Activated T-cell treated with anti-CD3 and anti-CD28 coated beads, Interleukin-2, amount 50 U/mL, for 72 hours (primary cell): ENCODE results near the gene ZNF346. TPM values are rescaled to one million over a fixed set of nuclear protein-coding genes. Genes with fewer than 3 reads are reported as not detected.
A peak's percentile ranks its signal among the peaks of the same experiment; 100 is the strongest.

Experiments
- ATAC-seq, 2 donors: fragments of 150-1000 bp; cut with Tn5 transposase; replicated peaks in 1 of 2; 2 replicates each; pipeline ENCODE4 v1.10.0; 2021; ENCODE audit warnings: moderate library complexity in 2 of 2, mild to moderate bottlenecking in 1 of 2
- DNase-seq, 2 donors: peaks; one replicate each; pipeline ENCODE4 v3.0.0; 2021 to 2022; ENCODE audit warnings: mixed read lengths in 1 of 2
- H3K27ac Mint-ChIP-seq: one replicate; pipeline ENCODE4 v1.8.0; 2022; ENCODE audit warnings: mild to moderate bottlenecking, moderate library complexity, mixed read lengths
- H3K27me3 Mint-ChIP-seq: one replicate; pipeline ENCODE4 v1.8.0; 2022; ENCODE audit warnings: low read depth, mixed read lengths
- H3K36me3 Mint-ChIP-seq, 2 donors: one replicate each; pipeline ENCODE4 v1.8.0; 2022; ENCODE audit warnings: mixed read lengths in 2 of 2, mild to moderate bottlenecking in 1 of 2; ENCODE audit not compliant: insufficient read depth in 2 of 2
- H3K4me1 Mint-ChIP-seq: one replicate; pipeline ENCODE4 v1.8.0; 2022; ENCODE audit warnings: low read depth, mixed read lengths
- H3K4me3 Mint-ChIP-seq, 2 donors: one replicate each; pipeline ENCODE4 v1.8.0; 2022; ENCODE audit warnings: mild to moderate bottlenecking in 2 of 2, mixed read lengths in 2 of 2, moderate library complexity in 2 of 2
- H3K9me3 Mint-ChIP-seq, 2 donors: one replicate each; pipeline ENCODE4 v1.8.0; 2022; ENCODE audit warnings: mixed read lengths in 2 of 2
- total RNA-seq, 2 donors: library from RNA; stranded (reverse); gene quantifications; one replicate each; pipeline ENCODE4 v1.2.3, GENCODE V29; 2022

Gene ZNF346
- total RNA-seq, 2 donors from 2014 or later: 19.6 to 20.8 TPM

DNA sequence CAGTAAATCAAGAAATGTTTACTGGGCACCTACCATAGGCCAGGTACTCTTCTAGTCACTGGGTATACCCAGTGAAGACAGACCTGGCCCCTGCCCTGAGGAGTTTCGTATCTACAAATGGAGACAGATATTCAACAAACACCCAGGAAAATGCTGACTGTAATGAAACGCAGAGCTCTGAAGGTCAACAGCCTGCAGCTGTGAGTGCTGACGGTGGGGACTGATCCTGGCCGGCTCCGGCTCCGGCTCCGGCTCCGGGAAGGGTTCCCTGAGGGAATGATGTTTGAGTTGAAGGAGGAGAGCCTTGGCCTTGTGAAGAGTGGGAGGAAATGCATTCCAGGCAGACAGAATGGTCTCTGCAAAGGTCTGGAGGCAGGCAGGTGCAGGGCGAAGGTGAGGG is 87.3 kb downstream of the ZNF346 start:
- Mint-ChIP-seq H3K27me3 (no peaks in the 10 kb centered on the region), H3K4me3 (no peak overlapping the region), H3K4me1 (peaks cover 12% of the 10 kb centered on the region)

DNA sequence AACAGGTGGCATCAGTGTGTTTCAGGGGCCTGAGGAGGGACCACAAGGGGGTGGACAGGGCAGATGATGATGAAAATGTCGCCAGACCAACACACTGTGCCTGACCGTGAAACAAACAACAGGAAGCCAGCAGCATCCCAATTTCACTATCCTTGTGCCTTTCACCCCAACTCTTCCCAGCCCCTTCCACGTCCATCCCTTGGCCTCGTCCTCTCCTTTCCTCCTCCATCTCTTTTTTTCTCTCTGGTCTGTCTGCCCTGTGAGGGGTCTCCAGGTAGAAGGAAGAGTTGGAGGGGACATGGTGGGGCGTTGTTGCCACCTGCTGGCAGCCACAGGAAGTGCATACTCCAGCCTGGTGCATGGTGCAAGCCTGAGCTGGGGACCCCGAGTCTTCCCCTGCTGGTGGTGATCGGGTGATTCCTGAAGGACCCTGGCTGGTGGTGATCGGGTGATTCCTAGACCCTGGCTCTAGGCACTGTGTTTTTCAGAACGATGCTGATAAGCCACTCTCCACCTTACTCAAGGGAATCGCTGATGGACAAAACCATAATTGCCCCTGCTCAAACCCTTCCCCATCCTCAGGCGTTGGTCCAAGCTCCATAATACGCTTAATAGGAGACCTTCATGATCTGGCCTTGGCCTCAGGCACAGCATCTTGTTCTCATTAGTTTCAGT is 89.4 kb downstream of the ZNF346 start:
- Mint-ChIP-seq H3K36me3 (no peaks in the 10 kb centered on the region), H3K4me3 (no peak overlapping the region), H3K9me3 (no peaks in the 10 kb centered on the region), H3K27me3 (no peaks in the 10 kb centered on the region), H3K27ac (no peak overlapping the region), H3K4me1 (peaks cover 21% of the 10 kb centered on the region)
- ATAC-seq (peak; percentile 45 to 58), DNase-seq (peak; percentile 70 to 74)

More for the DNA sequence above, 87.3 kb downstream of the ZNF346 start:
- H3K9me3 Mint-ChIP-seq: no peaks in the 10 kb centered on the region
- ATAC-seq (no peak), DNase-seq (no peak)
- peak overlapping the region; percentile 64 for H3K27ac Mint-ChIP-seq
- no peaks in the 10 kb centered on the region for H3K36me3 Mint-ChIP-seq

DNA sequence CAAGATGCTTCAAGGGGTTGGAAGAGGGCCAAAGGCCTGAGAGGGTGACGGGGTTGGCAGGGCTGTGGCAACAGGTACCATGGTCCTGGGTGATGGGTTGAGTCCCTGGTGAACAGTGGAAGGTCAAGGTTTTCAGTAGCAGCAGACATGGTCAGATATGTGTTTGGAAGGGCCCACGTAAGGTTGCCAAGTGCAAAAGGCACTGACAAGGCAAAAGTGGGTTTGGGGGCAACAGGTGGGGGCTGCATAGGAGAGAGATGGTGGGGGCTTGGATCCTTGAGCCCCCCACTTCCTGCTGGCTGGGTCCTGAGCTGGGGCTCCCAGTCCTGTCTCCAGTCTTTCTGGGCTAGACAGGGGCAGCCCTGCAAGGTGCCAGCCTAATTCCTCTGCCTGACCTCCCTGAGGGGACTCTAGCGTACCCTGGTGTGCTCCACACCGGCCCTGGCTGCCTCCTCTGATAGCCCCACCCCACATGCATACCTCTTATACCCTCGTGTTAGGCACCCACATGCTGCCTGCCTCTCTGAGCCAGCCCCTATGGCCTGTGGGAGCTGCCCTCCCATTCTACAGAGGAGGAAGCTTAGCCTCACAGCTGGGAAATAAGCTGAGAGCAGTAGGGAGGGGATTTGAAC is 90.2 kb downstream of the ZNF346 start:
- no peaks in the 10 kb centered on the region for H3K27me3 Mint-ChIP-seq
- H3K9me3 Mint-ChIP-seq: no peaks in the 10 kb centered on the region
- H3K4me3 Mint-ChIP-seq: no peak overlapping the region
- H3K36me3 Mint-ChIP-seq: no peaks in the 10 kb centered on the region
- peaks cover 27% of the 10 kb centered on the region for H3K4me1 Mint-ChIP-seq
- no peak overlapping the region for H3K27ac Mint-ChIP-seq
- DNase-seq: no peak
- ATAC-seq: no peak

DNA sequence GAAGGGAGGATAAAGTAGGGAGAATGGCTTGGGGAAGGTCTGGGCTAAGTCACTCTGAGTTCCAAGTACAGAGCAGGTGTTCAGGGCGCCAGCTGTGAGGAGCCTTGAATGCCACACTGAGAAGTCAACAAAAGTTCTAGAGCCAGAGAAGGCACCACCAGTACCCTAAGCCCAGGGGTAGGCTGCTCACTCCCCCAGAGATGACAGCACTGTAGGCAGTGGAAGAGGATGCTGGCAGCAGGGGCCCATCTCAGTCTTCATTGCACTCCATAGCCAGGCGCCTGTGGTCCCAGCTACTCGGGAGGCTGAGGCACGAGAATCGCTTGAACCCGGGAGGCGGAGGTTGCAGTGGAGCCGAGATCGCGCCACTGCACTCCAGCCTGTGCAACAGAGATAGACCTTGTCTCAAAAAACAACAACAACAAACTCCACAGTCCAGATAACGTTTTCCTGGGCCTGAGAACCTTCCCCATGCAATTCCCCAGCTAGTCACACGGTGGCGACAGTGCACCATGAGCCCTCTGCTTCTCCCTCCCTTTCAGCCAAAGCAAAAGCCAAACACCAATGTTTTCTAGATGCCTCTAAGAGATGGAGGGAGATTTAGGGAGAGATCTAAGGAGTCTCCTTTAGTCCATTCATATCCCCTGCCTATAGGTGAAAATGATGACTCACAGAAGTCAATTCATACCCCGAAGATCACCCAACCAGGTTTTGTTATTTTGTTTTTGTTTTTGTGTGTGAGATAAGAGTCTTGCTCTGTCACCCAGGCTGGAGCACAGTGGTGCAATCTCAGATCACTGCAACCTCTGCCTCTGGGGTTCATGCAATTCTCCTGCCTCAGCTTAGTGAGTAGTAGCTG is 91.3 kb downstream of the ZNF346 start:
- no peaks in the 10 kb centered on the region for H3K9me3 Mint-ChIP-seq
- DNase-seq (peak; percentile 78 to 83), ATAC-seq (peak; percentile 43 to 48)
- H3K27ac Mint-ChIP-seq: no peak overlapping the region
- no peaks in the 10 kb centered on the region for H3K27me3 Mint-ChIP-seq
- peaks cover 27% of the 10 kb centered on the region for H3K4me1 Mint-ChIP-seq
- no peak overlapping the region for H3K4me3 Mint-ChIP-seq
- H3K36me3 Mint-ChIP-seq: no peaks in the 10 kb centered on the region

DNA sequence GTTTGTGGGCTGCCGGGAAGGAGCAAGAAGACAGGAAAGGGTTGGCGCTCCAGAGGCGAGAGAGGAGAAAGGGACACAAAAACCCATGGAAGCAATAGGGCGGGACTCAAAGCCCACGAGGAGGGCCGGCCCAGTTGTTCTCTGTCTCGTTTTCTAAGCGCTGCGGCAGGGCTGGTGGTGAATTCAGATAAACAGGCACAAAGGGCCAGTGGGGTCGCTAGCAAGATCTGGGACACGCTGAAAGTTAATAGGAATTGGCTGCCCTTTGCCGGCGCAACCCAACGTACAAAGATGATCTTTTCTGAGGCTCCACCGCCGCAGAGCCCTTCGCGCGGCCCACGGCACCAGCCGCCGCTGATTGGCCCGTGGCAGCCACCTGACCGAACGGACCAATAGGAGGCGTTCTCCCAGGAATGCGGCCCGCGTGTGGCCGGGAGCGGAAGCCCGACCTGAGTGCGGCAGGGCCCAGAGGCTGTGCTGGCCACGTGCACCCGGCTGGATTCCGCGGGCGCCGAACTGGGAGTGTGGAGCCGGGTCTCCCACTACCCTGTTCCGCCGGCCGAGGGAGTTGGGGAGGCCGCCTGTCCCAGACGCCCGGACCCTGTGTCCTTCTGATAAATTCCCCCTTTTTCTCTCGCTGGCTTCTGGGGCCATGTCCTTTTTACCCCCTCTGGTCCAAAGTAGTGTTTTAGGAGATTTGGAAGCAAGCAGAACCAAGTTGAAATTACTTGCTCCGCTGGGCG is 94.3 kb downstream of the ZNF346 start:
- peak; percentile 97 to 98 for ATAC-seq
- Mint-ChIP-seq H3K9me3 (no peaks in the 10 kb centered on the region), H3K4me1 (peaks cover 23% of the 10 kb centered on the region), H3K27ac (peak overlapping the region; percentile 57), H3K27me3 (no peaks in the 10 kb centered on the region), H3K36me3 (no peaks in the 10 kb centered on the region), H3K4me3 (peak overlapping the region; percentile 55 to 76)
- peak; percentile 89 to 91 for DNase-seq

DNA sequence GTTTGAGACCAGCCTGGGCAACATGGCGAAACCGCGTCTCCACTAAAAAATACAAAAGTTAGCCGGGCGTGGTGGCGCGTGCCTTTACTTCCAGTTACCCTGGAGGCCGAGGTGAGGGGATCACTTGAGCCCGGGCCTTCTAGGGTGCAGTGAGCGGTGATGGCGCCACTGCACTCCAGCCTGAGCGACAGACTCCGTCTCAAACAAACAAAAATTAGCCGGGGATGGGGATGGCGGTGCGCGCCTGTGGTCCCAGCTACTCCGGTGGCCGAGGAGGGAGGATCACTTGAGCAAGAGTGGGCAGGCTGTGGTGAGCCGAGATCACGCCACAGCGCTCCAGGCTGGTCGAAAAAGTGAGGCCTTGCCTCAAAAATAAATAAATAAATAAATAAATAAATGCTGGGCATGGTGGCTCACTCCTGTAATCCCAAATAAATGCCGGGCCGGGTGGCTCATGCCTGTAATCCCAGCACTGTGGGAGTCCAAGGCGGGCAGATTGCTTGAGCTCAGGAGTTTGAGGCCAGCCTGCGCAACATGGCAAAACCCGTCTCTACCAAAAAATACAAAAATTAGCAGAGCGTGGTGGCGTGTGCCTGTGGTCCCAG is 95.0 kb downstream of the ZNF346 start:
- H3K27ac Mint-ChIP-seq: no peak overlapping the region
- peaks cover 21% of the 10 kb centered on the region for H3K4me1 Mint-ChIP-seq
- H3K9me3 Mint-ChIP-seq: no peaks in the 10 kb centered on the region
- H3K4me3 Mint-ChIP-seq: no peak overlapping the region
- no peaks in the 10 kb centered on the region for H3K36me3 Mint-ChIP-seq
- DNase-seq: no peak
- H3K27me3 Mint-ChIP-seq: no peaks in the 10 kb centered on the region
- no peak for ATAC-seq

DNA sequence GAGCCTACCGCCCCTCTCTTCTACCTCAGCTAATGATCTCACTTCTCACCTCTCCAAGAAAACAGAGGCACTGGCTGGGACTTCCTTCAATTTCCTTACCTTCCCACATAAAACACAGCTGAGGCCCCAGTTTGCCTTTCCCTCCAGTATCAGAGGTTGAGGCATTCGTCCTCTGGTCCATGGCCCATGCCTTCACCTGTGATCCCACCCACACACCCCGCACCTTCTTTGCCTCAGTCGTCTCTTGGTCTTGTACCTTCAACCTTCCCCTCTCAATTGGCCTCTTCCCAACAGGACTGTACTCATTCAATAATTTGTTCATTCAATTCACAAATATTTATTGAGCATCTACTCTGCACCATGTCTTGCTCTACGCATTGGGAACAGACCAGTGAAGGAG is 100.1 kb downstream of the ZNF346 start:
- ATAC-seq (no peak), DNase-seq (no peak)
- no peaks in the 10 kb centered on the region for H3K9me3 Mint-ChIP-seq
- no peaks in the 10 kb centered on the region for H3K36me3 Mint-ChIP-seq
- H3K4me1 Mint-ChIP-seq: peaks cover 10% of the 10 kb centered on the region
- H3K27ac Mint-ChIP-seq: no peak overlapping the region
- no peaks in the 10 kb centered on the region for H3K27me3 Mint-ChIP-seq
- no peak overlapping the region for H3K4me3 Mint-ChIP-seq

DNA sequence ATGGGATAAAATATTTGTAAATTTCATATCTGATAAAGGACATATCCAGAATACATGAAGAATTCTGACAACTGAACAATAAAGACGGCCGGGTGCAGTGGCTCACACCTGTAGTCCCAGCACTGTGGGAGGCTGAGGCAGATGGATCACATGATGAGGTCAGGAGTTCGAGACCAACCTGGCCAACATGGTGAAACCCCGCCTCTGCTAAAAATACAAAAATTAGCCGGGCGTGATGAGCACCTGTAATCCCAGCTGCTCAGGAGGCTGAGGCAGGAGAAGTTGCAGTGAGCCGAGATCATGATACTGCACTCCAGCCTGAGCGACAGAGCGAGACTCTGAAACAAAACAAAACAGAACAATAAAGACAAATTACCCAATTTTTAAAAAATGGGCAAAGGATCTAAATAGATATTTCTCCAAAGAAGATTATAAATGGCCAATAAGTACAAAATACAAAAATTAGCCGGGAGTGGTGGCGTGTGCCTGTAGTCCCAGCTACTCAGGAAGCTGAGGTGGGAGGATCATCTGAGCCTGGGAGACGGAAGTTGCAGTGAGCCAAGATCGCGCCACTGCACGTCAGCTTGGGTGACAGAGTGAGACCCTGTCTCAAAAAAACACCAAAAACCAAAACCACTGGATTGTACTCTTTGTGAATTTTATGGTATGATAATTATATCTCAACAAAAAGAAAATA is 101.4 kb downstream of the ZNF346 start:
- H3K27me3 Mint-ChIP-seq: no peaks in the 10 kb centered on the region
- ATAC-seq: peak in 1 of 2 donors; percentile 24

DNA sequence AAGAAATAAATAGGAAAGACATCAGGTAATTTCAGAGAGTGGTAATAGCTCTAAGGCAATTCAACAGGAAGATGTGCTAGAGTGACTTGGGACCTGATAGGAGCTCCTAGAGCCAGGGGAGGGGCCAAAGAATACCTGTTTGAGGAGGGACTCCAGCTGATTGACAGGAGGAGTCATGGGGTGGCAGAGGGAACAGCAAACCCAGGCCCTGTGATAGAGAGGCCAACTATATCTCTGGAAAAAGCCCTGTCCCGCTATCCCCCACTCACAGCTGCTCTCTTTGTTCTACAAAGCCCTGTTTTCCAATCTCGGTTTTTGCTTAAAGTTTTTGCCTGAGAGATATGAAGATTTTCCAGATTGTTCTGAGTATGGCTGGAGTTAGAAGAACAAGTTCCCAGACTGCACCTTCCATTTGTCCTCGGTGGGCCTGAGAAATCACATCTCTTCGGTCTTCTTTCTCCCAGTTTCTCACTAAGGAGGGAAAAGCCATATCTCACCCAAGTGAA is 102.0 kb downstream of the ZNF346 start:
- H3K4me3 Mint-ChIP-seq: no peak overlapping the region
- H3K27ac Mint-ChIP-seq: no peak overlapping the region
- H3K27me3 Mint-ChIP-seq: no peaks in the 10 kb centered on the region
- H3K9me3 Mint-ChIP-seq: no peaks in the 10 kb centered on the region
- no peaks in the 10 kb centered on the region for H3K36me3 Mint-ChIP-seq
- ATAC-seq (peak; percentile 50 to 67), DNase-seq (no peak)
- peaks cover 25% of the 10 kb centered on the region for H3K4me1 Mint-ChIP-seq

More for the DNA sequence above, 101.4 kb downstream of the ZNF346 start:
- H3K4me1 Mint-ChIP-seq: peaks cover 19% of the 10 kb centered on the region
- H3K4me3 Mint-ChIP-seq: no peak overlapping the region
- DNase-seq: no peak
- H3K9me3 Mint-ChIP-seq: no peaks in the 10 kb centered on the region
- H3K36me3 Mint-ChIP-seq: no peaks in the 10 kb centered on the region
- no peak overlapping the region for H3K27ac Mint-ChIP-seq

DNA sequence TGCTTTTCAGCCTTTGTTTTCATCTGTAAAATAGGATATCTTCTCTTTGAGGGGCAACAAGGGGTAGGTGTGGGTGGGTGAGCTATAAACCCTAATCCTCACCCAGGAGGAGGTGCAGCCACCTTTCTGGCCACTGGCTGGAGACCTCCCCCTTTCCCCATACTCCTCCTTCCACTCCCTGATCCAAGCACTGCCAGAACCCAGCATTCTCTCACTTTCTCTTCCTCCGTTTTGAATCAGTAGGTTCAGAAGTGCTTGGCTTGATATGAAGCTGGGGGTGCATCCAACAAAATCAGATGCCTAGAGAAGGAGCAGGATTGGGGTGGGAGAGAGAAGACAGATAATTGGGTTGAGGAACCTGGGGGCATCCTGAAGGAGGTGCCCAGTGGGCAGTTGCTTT is 104.3 kb downstream of the ZNF346 start:
- Mint-ChIP-seq H3K27ac (no peak overlapping the region), H3K36me3 (no peaks in the 10 kb centered on the region), H3K9me3 (no peaks in the 10 kb centered on the region), H3K4me1 (peaks cover 36% of the 10 kb centered on the region), H3K27me3 (no peaks in the 10 kb centered on the region), H3K4me3 (no peak overlapping the region)
- DNase-seq (no peak), ATAC-seq (no peak)

DNA sequence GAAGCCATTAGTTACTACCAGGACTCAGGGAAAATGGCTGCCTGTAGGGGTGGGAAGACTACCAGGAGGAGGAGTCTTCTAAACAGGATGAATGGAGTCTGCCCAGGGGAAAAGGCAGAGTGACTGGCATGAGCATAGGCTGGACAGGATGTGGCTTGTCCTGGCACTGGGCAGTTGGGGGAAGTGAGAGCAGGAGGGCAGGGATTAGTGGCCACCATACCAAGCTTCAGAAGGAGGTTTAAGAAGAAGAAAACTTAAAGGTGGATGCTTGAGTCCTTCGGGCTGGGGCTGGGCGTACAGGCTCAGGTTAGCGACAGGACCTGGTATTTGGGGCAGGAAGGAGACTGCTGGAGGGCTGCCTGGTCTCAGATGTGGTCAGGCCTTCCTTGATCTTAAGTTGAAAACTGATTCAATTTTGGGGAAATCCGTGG is 106.1 kb downstream of the ZNF346 start:
- no peak for DNase-seq
- Mint-ChIP-seq H3K27me3 (no peaks in the 10 kb centered on the region), H3K27ac (no peak overlapping the region), H3K4me3 (peak overlapping the region in 1 of 2 donors; percentile 3), H3K4me1 (peaks cover 36% of the 10 kb centered on the region), H3K9me3 (no peaks in the 10 kb centered on the region), H3K36me3 (no peaks in the 10 kb centered on the region)
- no peak for ATAC-seq
